Peyer's patch (tissue), 4 donors: ENCODE results near the gene STAG3.
"Not testable (repeated sequence)": the region's sequence is repeated elsewhere in the genome, so short reads cannot be mapped to it uniquely, and the experiment has no call there.

Experiments
- CTCF ChIP-seq, 6 experiments: fragments of 450-650 bp in 4 of 6; fragments of 200-600 bp in 2 of 6; sonication (generic) in 1 of 6; IDR thresholded peaks; one replicate each; pipeline ENCODE4 v1.5.1; 2017 to 2019; ENCODE audit warnings: antibody characterized with exemption in 6 of 6, mild to moderate bottlenecking in 3 of 6, moderate library complexity in 1 of 6
- POLR2A ChIP-seq, 2 donors: fragments of 450-650 bp; IDR thresholded peaks; one replicate each; pipeline ENCODE4 v1.5.1; 2017; ENCODE audit warnings: antibody characterized with exemption in 2 of 2, mild to moderate bottlenecking in 2 of 2, moderate library complexity in 2 of 2

GRCh38 chr7:100180084-100180483, 2.4 kb downstream of the STAG3 start:
- TF ChIP-seq POLR2A, CTCF (IDR thresholded peaks at IDR 0.05): not testable (repeated sequence)
